Stimulated activated memory B cell treated with anti-CD40 and anti-IgM and Interleukin-4, amounts not matched to agents 10 μg/mL and 1 μg/mL and 100 μg/mL, for 72 hours (primary cell): ENCODE results near the gene ZSCAN31.
"Not testable (repeated sequence)": the region's sequence is repeated elsewhere in the genome, so short reads cannot be mapped to it uniquely, and the experiment has no call there.

Experiments
- ATAC-seq: fragments of 150-1000 bp; cut with Tn5 transposase; 2 replicates; pipeline ENCODE4 v1.10.0; 2021
- H3K27ac Mint-ChIP-seq: one replicate; pipeline ENCODE4 v1.8.0; 2022; ENCODE audit warnings: mild to moderate bottlenecking, mixed read lengths
- H3K27me3 Mint-ChIP-seq: one replicate; pipeline ENCODE4 v1.8.0; 2022; ENCODE audit warnings: mixed read lengths
- H3K36me3 Mint-ChIP-seq: one replicate; pipeline ENCODE4 v1.8.0; 2022; ENCODE audit warnings: mixed read lengths
- H3K4me1 Mint-ChIP-seq: one replicate; pipeline ENCODE4 v1.8.0; 2022; ENCODE audit warnings: mixed read lengths
- H3K4me3 Mint-ChIP-seq: one replicate; pipeline ENCODE4 v1.8.0; 2022; ENCODE audit warnings: mild to moderate bottlenecking, moderate library complexity, mixed read lengths
- H3K9me3 Mint-ChIP-seq: one replicate; pipeline ENCODE4 v1.8.0; 2022; ENCODE audit warnings: mixed read lengths

ZSCAN31 gene

GRCh38 chr6:28340310-28341095 lies 4.6 kb upstream of the ZSCAN31 start:
- no peak for ATAC-seq
- H3K9me3 Mint-ChIP-seq = peaks cover 5% of the 10 kb centered on the region
- H3K4me1 Mint-ChIP-seq = no peaks in the 10 kb centered on the region
- H3K36me3 Mint-ChIP-seq = peaks cover 6% of the 10 kb centered on the region
- no peak overlapping the region for H3K27ac Mint-ChIP-seq
- no peaks in the 10 kb centered on the region for H3K27me3 Mint-ChIP-seq
- no peak overlapping the region for H3K4me3 Mint-ChIP-seq

DNA sequence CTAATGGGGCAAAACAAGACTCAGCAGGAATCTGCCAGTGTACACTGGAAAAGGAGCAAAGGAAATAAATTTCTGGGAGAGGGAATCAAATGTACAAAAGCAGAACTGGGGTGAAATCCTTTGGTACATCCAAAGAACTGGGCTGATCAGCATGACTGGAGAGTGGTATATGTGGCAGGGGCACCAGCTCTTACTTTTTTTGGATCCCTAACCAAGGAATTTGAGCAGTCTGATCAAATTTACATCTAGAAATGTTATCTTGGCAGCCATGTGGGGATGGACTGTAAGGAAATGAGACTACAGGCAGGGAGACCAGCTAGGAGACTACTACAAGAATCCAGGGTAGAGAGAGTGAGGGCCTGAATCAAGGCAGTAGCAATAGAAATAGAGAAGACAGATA lies 1.2 kb upstream of the ZSCAN31 start:
- no peak overlapping the region for H3K4me3 Mint-ChIP-seq
- peaks cover 6% of the 10 kb centered on the region for H3K36me3 Mint-ChIP-seq
- H3K4me1 Mint-ChIP-seq = peaks cover 19% of the 10 kb centered on the region
- H3K9me3 Mint-ChIP-seq = peaks cover 7% of the 10 kb centered on the region
- no peak overlapping the region for H3K27ac Mint-ChIP-seq
- no peak for ATAC-seq
- H3K27me3 Mint-ChIP-seq = no peaks in the 10 kb centered on the region

GRCh38 chr6:28336284-28337120 lies 554 bp upstream of the ZSCAN31 start:
- peaks cover 6% of the 10 kb centered on the region for H3K36me3 Mint-ChIP-seq
- peaks cover 7% of the 10 kb centered on the region for H3K9me3 Mint-ChIP-seq
- H3K27ac Mint-ChIP-seq = no peak overlapping the region
- no peak overlapping the region for H3K4me3 Mint-ChIP-seq
- peaks cover 19% of the 10 kb centered on the region for H3K4me1 Mint-ChIP-seq
- no peaks in the 10 kb centered on the region for H3K27me3 Mint-ChIP-seq
- peak; percentile 85 for ATAC-seq

- Mint-ChIP-seq H3K4me1 (peaks cover 19% of the 10 kb centered on the region), H3K9me3 (peaks cover 7% of the 10 kb centered on the region), H3K27me3 (no peaks in the 10 kb centered on the region), H3K36me3 (peaks cover 1% of the 10 kb centered on the region), H3K27ac (no peak overlapping the region), H3K4me3 (no peak overlapping the region)
- no peak for ATAC-seq
These were observed 846 bp downstream of the ZSCAN31 start for GRCh38 chr6:28335040-28335563.

DNA sequence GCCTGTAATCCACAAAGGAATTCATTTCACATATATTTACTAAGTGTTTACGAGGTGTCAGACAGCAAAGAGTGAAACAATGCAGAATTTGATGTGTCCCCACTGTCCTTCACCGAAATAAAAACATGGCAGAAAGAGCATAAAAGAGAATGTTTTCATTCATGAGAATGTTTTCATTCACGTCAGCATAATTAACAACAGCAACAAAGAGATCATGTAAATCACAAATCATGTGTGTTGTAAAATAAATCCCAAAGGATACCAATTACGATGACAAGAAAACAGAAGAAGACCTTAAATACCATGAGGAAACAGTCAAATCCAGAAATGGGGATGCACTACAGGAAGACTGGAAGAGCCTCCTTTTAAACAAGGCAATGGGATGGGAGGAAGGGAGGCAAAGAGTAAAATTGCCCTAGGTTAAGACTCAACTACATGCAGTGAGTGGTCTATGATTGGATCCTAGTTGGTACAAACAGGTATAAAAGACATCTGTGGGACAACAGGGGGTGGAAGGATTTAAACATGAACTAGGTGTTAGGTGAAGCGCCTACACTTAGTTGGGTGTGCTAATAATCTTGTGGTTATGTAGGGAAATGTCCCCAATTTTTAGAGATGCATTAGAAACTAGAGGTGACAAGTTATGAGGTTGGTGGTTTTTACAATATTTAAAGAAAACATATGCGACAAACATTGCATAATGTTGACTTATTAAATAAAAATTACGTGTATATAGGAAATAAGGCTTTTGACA lies 1.5 kb downstream of the ZSCAN31 start:
- Mint-ChIP-seq H3K9me3 (peaks cover 6% of the 10 kb centered on the region), H3K4me3 (no peak overlapping the region), H3K4me1 (peaks cover 19% of the 10 kb centered on the region), H3K36me3 (peaks cover under 1% of the 10 kb centered on the region), H3K27me3 (no peaks in the 10 kb centered on the region), H3K27ac (no peak overlapping the region)
- no peak for ATAC-seq

DNA sequence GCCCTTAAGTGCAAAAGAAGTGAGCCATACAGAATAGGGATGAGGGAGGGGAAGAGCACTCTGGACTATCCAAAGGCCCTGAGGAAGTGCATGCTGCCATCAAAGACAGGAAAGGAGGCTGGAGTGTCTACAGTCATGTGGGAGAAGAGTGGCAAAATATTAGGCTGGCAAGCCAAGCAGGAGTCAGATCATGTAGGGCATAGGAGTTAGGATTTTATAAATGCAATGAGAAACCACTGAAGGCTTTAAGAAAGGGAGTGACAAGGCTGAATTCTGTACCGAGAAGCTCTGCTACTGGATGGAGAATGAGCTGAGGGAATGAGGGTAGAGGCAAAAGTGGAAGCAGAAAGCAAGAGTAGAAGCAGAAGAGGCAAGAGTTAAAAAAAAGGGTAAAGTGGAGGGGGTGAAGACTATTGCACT lies 2.3 kb downstream of the ZSCAN31 start:
- peaks cover 13% of the 10 kb centered on the region for H3K9me3 Mint-ChIP-seq
- H3K4me3 Mint-ChIP-seq = no peak overlapping the region
- no peaks in the 10 kb centered on the region for H3K27me3 Mint-ChIP-seq
- no peak overlapping the region for H3K27ac Mint-ChIP-seq
- ATAC-seq = no peak
- peaks cover 9% of the 10 kb centered on the region for H3K36me3 Mint-ChIP-seq
- peaks cover 19% of the 10 kb centered on the region for H3K4me1 Mint-ChIP-seq

DNA sequence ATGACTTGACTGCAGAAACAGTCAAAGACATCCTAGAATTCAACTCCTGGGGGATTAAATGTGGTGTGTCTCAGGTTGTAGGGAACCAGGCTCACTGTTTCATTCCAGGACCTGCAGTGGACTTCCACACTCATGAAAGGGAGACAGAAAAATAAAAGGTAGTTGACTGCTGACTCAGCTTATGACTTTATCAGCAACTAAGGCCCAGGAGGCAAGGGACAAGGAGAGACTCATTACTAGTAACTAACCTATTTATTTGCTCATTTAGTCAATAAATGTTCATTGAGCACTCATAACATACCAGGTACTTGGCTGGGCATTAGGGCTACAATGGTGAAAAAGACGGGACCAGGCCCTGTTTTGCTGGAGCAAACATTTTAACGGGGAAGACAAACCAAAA lies 2.9 kb downstream of the ZSCAN31 start:
- peaks cover 19% of the 10 kb centered on the region for H3K4me1 Mint-ChIP-seq
- peaks cover 11% of the 10 kb centered on the region for H3K36me3 Mint-ChIP-seq
- no peak for ATAC-seq
- H3K27me3 Mint-ChIP-seq = no peaks in the 10 kb centered on the region
- H3K4me3 Mint-ChIP-seq = no peak overlapping the region
- peaks cover 13% of the 10 kb centered on the region for H3K9me3 Mint-ChIP-seq
- H3K27ac Mint-ChIP-seq = no peak overlapping the region

DNA sequence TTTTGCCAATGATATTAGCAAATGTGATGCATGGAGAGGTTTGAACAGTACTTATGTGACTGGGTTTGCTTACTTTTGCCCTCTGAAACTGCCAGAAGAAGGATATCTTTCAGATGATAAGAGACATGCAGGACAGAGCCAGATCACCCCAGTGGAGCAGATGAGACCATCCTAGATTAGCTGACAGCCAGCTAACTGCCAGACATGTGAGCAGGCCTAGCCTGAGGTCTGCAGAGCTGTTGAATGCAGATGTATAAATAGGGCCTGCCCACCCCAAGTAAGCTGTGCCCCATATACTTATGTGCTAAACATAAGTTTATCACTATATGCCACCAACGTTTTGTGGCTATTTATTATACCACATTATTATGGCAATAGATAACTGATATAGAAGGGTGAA lies 5.9 kb downstream of the ZSCAN31 start:
- Mint-ChIP-seq H3K27me3 (no peaks in the 10 kb centered on the region), H3K27ac (no peak overlapping the region)
- no peak for ATAC-seq

DNA sequence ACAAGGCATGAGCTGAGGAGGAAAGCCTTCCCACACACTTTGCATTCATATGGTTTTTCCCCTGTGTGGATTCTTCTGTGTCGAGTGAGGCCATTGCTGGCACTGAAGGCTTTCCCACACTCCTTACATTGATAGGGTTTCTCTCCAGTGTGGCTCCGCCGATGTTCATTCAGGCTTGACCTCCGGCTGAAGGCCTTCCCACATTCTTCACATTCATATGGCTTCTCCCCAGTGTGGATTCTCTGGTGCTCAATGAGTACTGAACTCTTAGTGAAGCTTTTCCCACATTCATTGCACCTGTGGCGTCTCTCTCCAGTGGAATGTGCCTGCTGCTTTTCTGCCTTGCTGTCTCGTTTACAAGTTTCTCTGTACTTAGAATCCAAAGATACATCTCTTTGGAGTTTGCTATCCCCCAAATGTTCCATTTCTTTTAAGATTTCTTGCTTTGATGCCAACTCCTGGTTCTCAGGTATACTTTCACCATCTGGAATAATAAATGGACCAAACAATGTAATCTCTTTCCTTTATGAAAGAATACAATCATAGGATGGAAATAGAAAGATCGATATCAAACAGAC lies 9.5 kb downstream of the ZSCAN31 start:
- Mint-ChIP-seq H3K27ac (no peak overlapping the region), H3K4me1 (no peaks in the 10 kb centered on the region), H3K4me3 (no peak overlapping the region), H3K9me3 (peaks cover 35% of the 10 kb centered on the region), H3K36me3 (peaks cover 58% of the 10 kb centered on the region), H3K27me3 (peaks cover 8% of the 10 kb centered on the region)
- ATAC-seq = no peak

More for the DNA sequence above, 5.9 kb downstream of the ZSCAN31 start:
- Mint-ChIP-seq H3K4me3 (no peak overlapping the region), H3K4me1 (peaks cover 17% of the 10 kb centered on the region), H3K36me3 (peaks cover 35% of the 10 kb centered on the region), H3K9me3 (peaks cover 28% of the 10 kb centered on the region)

DNA sequence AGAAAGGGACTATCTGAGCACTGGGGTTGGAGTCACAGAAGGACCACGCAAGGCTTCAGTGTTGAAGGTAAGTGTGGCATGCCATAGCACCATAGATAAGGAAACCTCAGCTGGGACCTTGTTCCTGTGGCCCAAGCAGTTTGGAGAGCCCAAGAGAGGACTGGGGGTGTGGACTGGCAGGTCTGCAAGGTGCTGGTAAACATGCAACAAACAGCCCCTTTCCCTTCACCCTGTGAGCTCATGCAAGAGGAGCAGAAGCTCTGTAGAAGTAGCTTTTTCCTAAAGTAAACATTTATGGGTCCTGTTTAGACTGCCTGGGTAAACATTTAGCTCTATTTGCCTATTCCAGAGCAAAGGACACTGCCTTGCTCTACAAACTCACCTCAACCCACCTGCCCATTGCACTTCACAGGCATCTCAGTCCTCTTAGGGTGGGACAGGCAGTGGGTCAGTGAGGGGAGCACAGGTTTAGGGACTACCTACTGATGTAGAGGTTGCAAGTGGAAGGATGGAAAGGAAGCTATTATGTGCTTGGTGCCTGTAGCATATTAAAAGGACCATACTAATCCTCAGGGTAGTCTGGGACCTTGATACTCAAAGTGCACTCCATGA lies 12.0 kb downstream of the ZSCAN31 start:
- ATAC-seq = no peak
- Mint-ChIP-seq H3K36me3 (peaks cover 57% of the 10 kb centered on the region), H3K4me1 (no peaks in the 10 kb centered on the region), H3K4me3 (no peak overlapping the region), H3K27ac (no peak overlapping the region), H3K27me3 (peaks cover 8% of the 10 kb centered on the region), H3K9me3 (peaks cover 27% of the 10 kb centered on the region)

- peaks cover 23% of the 10 kb centered on the region for H3K9me3 Mint-ChIP-seq
- peaks cover 8% of the 10 kb centered on the region for H3K27me3 Mint-ChIP-seq
- H3K4me1 Mint-ChIP-seq = no peaks in the 10 kb centered on the region
- peaks cover 48% of the 10 kb centered on the region for H3K36me3 Mint-ChIP-seq
- no peak overlapping the region for H3K27ac Mint-ChIP-seq
- no peak for ATAC-seq
- H3K4me3 Mint-ChIP-seq = no peak overlapping the region
These were observed 13.3 kb downstream of the ZSCAN31 start for GRCh38 chr6:28322661-28323060.

DNA sequence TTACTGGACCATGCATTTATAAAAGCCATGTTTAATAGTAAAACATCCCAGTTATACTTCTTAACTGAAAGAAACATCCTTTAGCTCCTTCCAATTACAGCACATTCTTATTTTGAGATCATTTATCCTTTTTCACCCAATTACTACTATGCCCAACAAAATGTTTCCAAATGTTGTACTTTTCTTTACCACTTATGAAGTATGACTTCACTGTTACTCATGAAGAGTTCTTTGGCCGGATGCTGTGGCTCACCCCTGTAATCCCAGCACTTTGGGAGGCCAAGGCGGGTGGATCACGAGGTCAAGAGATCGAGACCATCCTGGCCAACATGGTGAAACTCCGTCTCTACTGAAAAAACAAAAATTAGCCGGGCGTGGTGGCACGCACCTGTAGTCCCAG lies 18.1 kb downstream of the ZSCAN31 start:
- H3K27ac Mint-ChIP-seq = not testable (repeated sequence)
- Mint-ChIP-seq H3K27me3 (peaks cover 18% of the 10 kb centered on the region), H3K36me3 (peaks cover 11% of the 10 kb centered on the region)

DNA sequence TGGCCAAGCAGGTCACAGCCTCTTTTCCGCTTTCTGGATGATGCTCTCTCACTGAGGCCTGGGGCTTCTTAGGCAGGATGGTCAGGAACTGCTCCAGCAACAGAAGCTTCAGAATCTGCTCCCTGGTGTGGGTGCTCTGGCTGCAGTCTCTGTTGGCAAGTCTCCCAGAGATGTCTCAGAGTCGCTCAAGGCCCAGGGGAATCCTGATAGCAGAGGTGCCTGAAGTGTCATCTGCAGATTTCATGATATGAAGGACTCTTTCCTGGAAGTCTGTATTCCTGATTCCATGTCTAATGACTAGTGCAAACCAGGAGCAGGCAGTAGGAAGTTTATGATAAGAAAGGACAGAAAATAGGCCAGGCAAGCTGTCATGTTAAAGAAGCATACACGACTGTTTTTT lies 20.3 kb downstream of the ZSCAN31 start:
- H3K27ac Mint-ChIP-seq = no peak overlapping the region
- no peaks in the 10 kb centered on the region for H3K4me1 Mint-ChIP-seq
- ATAC-seq = no peak
- peaks cover 13% of the 10 kb centered on the region for H3K36me3 Mint-ChIP-seq
- H3K9me3 Mint-ChIP-seq = peaks cover 3% of the 10 kb centered on the region
- no peak overlapping the region for H3K4me3 Mint-ChIP-seq
- peaks cover 33% of the 10 kb centered on the region for H3K27me3 Mint-ChIP-seq

More for the DNA sequence above, 18.1 kb downstream of the ZSCAN31 start:
- not testable (repeated sequence) for ATAC-seq, H3K9me3 Mint-ChIP-seq, H3K4me3 Mint-ChIP-seq, H3K4me1 Mint-ChIP-seq

- H3K4me1 Mint-ChIP-seq = no peaks in the 10 kb centered on the region
- ATAC-seq = no peak
- H3K27me3 Mint-ChIP-seq = peaks cover 54% of the 10 kb centered on the region
- no peak overlapping the region for H3K4me3 Mint-ChIP-seq
- no peak overlapping the region for H3K27ac Mint-ChIP-seq
- peaks cover 8% of the 10 kb centered on the region for H3K9me3 Mint-ChIP-seq
- H3K36me3 Mint-ChIP-seq = peaks cover 9% of the 10 kb centered on the region
These were observed 23.0 kb downstream of the ZSCAN31 start for GRCh38 chr6:28312939-28313338.
